ENCODE data around the gene SPOUT1. TPM values are rescaled to one million over a fixed set of nuclear protein-coding genes. Genes with fewer than 3 reads are reported as not detected.

Gene SPOUT1
- total and polyA plus RNA-seq, 2 of the 13 experiments (the other 11 are each of a cell fraction or from before 2014, with no cell fraction given) = 39.0 to 45.8 TPM

DNA sequence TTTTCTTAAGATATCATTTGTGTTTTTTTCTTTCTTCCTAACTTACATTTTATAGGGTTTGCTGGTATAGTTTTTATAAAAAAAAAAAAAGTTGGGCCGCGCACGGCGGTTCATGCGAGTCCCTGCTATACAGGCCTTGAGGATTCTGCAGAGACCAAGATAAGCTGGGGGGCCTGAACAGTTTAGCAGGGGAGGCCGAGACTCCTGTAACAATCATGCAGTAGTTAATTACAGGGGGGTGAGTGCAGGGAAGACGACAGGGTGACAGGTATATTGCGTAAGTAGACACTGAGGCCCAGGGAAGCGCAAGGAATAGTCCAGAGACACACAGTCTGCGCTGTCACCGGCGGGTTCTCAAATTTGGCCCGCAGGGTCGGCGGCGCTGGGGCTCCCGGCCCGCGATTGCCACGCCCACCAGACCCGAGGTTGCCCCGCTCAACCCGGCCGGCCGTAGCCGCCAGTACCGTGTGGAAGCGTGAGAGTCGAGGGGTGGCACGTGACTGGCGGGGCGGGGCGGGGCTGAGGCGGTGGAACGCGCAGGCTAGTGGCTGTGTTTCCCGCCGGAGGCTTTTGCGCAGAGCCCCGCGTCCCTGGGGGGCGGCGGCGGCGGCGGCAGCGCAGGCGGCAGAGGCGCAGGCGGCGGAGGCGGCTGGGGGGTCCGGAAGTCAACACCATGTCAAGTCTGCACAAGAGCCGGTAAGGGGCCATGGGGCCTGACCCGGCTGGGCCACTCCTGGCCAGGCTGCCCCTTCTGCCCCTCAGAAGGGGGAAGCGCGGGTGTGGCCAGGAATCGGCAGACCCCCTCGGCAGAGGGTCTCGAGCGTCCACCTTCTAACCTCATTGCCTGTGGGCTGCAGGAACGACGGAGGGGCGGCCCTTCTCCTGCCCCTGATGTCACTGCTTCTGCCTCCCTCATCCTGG, 42.7 kb downstream of the SPOUT1 start, which contains the start of gene TBC1D13 (continued):
- no peak for TF ChIP-seq FIP1L1 (IDR thresholded peaks at IDR 0.05; ENCODE audit: borderline replicate concordance, insufficient read depth, low read depth, low read length)
- TF ChIP-seq ZNF253 (CRISPR knock-in tag; IDR thresholded peaks at IDR 0.05; ENCODE audit: borderline replicate concordance) = peak; percentile 96
- TF ChIP-seq HES4 (CRISPR knock-in tag; IDR thresholded peaks at IDR 0.05; ENCODE audit: borderline replicate concordance) = peak; percentile 84
- peak; percentile 93 for TF ChIP-seq ZNF547 (CRISPR knock-in tag; IDR thresholded peaks at IDR 0.05)
- 0 out of 2 replicates have a peak, but pooled peaks have one; percentile 53 for TF ChIP-seq ZNF672 (CRISPR knock-in tag; IDR thresholded peaks at IDR 0.05)
- peak; percentile 37; the same call in 1 of the 2 replicates for TF ChIP-seq BRD4 (CRISPR knock-in tag; IDR thresholded peaks at IDR 0.05)
- peak; percentile 34; the same call in 1 of the 2 replicates for TF ChIP-seq CHD2 (IDR thresholded peaks at IDR 0.05; ENCODE audit: low read depth, low read length)
- TF ChIP-seq IRF2 (CRISPR knock-in tag; IDR thresholded peaks at IDR 0.05) = peak; percentile 87; the same call in 1 of the 2 replicates
- TF ChIP-seq, protein P1, sequence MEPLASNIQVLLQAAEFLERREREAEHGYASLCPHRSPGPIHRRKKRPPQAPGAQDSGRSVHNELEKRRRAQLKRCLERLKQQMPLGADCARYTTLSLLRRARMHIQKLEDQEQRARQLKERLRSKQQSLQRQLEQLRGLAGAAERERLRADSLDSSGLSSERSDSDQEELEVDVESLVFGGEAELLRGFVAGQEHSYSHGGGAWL (CRISPR knock-in tag; IDR thresholded peaks at IDR 0.05) = peak; percentile 98
- TF ChIP-seq, protein P2, sequence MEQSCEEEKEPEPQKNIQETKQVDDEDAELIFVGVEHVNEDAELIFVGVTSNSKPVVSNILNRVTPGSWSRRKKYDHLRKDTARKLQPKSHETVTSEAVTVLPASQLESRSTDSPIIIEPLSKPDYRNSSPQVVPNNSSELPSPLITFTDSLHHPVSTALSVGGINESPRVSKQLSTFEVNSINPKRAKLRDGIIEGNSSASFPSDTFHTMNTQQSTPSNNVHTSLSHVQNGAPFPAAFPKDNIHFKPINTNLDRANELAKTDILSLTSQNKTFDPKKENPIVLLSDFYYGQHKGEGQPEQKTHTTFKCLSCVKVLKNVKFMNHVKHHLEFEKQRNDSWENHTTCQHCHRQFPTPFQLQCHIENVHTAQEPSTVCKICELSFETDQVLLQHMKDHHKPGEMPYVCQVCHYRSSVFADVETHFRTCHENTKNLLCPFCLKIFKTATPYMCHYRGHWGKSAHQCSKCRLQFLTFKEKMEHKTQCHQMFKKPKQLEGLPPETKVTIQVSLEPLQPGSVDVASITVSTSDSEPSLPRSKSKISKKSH (CRISPR knock-in tag; IDR thresholded peaks at IDR 0.05; ENCODE audit: borderline replicate concordance) = peak; percentile 94
- TF ChIP-seq ZNF460 (CRISPR knock-in tag; IDR thresholded peaks at IDR 0.05; ENCODE audit: borderline replicate concordance) = peak; percentile 39; the same call in 1 of the 2 replicates
- TF ChIP-seq, protein P3, sequence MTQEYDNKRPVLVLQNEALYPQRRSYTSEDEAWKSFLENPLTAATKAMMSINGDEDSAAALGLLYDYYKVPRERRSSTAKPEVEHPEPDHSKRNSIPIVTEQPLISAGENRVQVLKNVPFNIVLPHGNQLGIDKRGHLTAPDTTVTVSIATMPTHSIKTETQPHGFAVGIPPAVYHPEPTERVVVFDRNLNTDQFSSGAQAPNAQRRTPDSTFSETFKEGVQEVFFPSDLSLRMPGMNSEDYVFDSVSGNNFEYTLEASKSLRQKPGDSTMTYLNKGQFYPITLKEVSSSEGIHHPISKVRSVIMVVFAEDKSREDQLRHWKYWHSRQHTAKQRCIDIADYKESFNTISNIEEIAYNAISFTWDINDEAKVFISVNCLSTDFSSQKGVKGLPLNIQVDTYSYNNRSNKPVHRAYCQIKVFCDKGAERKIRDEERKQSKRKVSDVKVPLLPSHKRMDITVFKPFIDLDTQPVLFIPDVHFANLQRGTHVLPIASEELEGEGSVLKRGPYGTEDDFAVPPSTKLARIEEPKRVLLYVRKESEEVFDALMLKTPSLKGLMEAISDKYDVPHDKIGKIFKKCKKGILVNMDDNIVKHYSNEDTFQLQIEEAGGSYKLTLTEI (CRISPR knock-in tag; conservative IDR thresholded peaks at IDR 0.05) = no peak; the same call in 1 of the 2 replicates
- peak; percentile 91 for TF ChIP-seq SPEN (CRISPR knock-in tag; IDR thresholded peaks at IDR 0.05; ENCODE audit: low read depth)
- TF ChIP-seq ZNF282 (IDR thresholded peaks at IDR 0.05; ENCODE audit: partially characterized antibody) = no peak
- TF ChIP-seq PLRG1 (conservative IDR thresholded peaks at IDR 0.05) = no peak
- TF ChIP-seq EP300 (IDR thresholded peaks at IDR 0.05; ENCODE audit: low read depth in 2 of 2, low read length in 2 of 2) = 0 out of 4 replicates have a peak, but pooled peaks of 1 of the 2 experiments have one; percentile 15
- peak; percentile 68; the same call in 1 of the 2 replicates for TF ChIP-seq EP300 (CRISPR knock-in tag; IDR thresholded peaks at IDR 0.05; ENCODE audit: borderline replicate concordance)
- TF ChIP-seq FOXA1 (IDR thresholded peaks at IDR 0.05) = no peak
- TF ChIP-seq FOXA1 (CRISPR knock-in tag; IDR thresholded peaks at IDR 0.05) = no peak; the same call in 1 of the 2 replicates
- peak; percentile 86 for TF ChIP-seq KMT2B (CRISPR knock-in tag; IDR thresholded peaks at IDR 0.05)
- TF ChIP-seq EZH2 (conservative IDR thresholded peaks at IDR 0.05; ENCODE audit: low read depth, low read length) = no peak
- peak; percentile 86; the same call in 1 of the 2 replicates for TF ChIP-seq ZNF468 (CRISPR knock-in tag; IDR thresholded peaks at IDR 0.05)
- TF ChIP-seq MTF1 (CRISPR knock-in tag; IDR thresholded peaks at IDR 0.05) = peak; percentile 72; the same call in 1 of the 2 replicates
- 0 out of 2 replicates have a peak, but pooled peaks have one; percentile 55 for TF ChIP-seq KLF13 (CRISPR knock-in tag; IDR thresholded peaks at IDR 0.05)
- TF ChIP-seq ZNF160 (CRISPR knock-in tag; IDR thresholded peaks at IDR 0.05) = no peak; the same call in 1 of the 2 replicates
